ENCODE measurements around the gene SIPA1L2. TPM values are rescaled to one million over a fixed set of nuclear protein-coding genes. Genes with fewer than 3 reads are reported as not detected.

SIPA1L2 gene
- total and polyA plus RNA-seq, 5 donors: 32.7 to 117 (median 103) TPM

GRCh38 chr1:232664844-232665777, 35.2 kb upstream of the SIPA1L2 start:
- no peaks in the 10 kb centered on the region for H3K4me1 ChIP-seq (ENCODE audit: control insufficient read depth, insufficient read depth, low read length)
- H3K4me3 ChIP-seq (ENCODE audit: low read length): no peak overlapping the region
- H3K27ac ChIP-seq (ENCODE audit: low read length): no peak overlapping the region
- 94% methylated on average over 3 of the region's 3 CpGs for WGBS
- ATAC-seq: no peak
- H3K27me3 ChIP-seq (ENCODE audit: control insufficient read depth, insufficient read depth): no peaks in the 10 kb centered on the region
- DNase-seq: no peak
- no peaks in the 10 kb centered on the region for H3K9me3 ChIP-seq (ENCODE audit: control insufficient read depth, low read length)
- intact Hi-C loops (cut with DNase I): no loop called here

- Histone ChIP-seq H3K4me1 (ENCODE audit: control insufficient read depth, insufficient read depth, low read length) (no peaks in the 10 kb centered on the region), H3K4me3 (ENCODE audit: low read length) (no peak overlapping the region), H3K9me3 (ENCODE audit: control insufficient read depth, low read length) (no peaks in the 10 kb centered on the region), H3K27me3 (ENCODE audit: control insufficient read depth, insufficient read depth) (no peaks in the 10 kb centered on the region), H3K27ac (ENCODE audit: low read length) (no peak overlapping the region)
- DNase-seq (peak in 1 of 3 donors; percentile 59), ATAC-seq (no peak)
- intact Hi-C loops (cut with DNase I): no loop called here
- WGBS: 59% methylated on average over 7 of the region's 7 CpGs
Measured at GRCh38 chr1:232662910-232663309, 33.0 kb upstream of the SIPA1L2 start.

DNA sequence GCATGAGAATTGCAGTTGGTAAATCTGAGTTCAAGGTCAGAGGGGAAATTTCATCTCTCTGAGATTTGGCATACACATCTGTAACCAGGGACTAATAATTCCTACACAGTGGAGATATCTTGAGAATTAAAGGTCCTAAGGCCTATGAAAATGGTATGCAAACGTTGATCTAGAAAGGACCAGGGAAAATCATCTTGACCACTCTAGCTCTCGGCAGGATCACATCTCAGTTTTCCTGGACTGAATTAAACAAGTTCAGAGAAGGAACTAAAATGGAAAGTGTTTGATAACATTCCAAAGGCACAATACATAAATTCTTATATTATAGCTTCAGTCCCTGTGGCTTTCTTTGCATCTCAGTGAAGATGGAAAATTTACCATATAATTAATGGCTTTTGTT, 28.5 kb upstream of the SIPA1L2 start:
- no peaks in the 10 kb centered on the region for H3K27me3 ChIP-seq (ENCODE audit: control insufficient read depth, insufficient read depth)
- intact Hi-C loops (cut with DNase I): no loop called here
- H3K4me3 ChIP-seq (ENCODE audit: low read length): no peak overlapping the region
- H3K27ac ChIP-seq (ENCODE audit: low read length): no peak overlapping the region
- no peaks in the 10 kb centered on the region for H3K4me1 ChIP-seq (ENCODE audit: control insufficient read depth, insufficient read depth, low read length)
- H3K9me3 ChIP-seq (ENCODE audit: control insufficient read depth, low read length): no peaks in the 10 kb centered on the region
- 65% methylated on average over 2 of the region's 2 CpGs for WGBS
- DNase-seq (no peak), ATAC-seq (no peak)

DNA sequence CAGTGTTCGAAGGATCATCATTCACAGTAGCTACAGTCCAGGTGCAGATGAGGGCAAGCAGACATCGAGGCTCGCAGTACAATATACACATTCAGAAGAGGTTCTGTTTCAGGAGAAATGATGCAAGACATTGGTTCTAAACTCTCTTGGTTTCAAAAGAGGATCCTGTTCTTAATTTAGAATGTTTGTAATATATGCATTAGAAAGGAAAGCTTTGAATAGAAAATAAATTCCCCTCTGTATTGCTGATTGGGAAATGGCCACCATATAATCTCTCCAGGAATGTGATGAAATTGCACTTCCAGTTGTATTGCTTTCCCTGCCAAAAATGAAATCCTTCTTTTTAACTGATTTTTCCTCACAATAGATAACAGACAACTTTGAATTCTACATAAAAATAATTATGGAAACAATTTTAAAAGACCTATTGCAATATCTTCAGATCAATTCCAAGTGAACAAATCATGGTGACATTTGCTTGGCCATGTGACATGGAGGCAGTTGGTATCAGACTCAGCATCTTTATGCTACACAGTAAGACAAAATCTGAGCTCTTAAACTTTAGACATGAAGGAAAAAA, 27.6 kb upstream of the SIPA1L2 start:
- ATAC-seq (no peak), DNase-seq (no peak)
- WGBS: 84% methylated on average over 3 of the region's 3 CpGs
- Histone ChIP-seq H3K4me1 (ENCODE audit: control insufficient read depth, insufficient read depth, low read length) (no peaks in the 10 kb centered on the region), H3K27me3 (ENCODE audit: control insufficient read depth, insufficient read depth) (no peaks in the 10 kb centered on the region), H3K9me3 (ENCODE audit: control insufficient read depth, low read length) (no peaks in the 10 kb centered on the region), H3K27ac (ENCODE audit: low read length) (no peak overlapping the region), H3K4me3 (ENCODE audit: low read length) (no peak overlapping the region)
- intact Hi-C loops (cut with DNase I): no loop called here

DNA sequence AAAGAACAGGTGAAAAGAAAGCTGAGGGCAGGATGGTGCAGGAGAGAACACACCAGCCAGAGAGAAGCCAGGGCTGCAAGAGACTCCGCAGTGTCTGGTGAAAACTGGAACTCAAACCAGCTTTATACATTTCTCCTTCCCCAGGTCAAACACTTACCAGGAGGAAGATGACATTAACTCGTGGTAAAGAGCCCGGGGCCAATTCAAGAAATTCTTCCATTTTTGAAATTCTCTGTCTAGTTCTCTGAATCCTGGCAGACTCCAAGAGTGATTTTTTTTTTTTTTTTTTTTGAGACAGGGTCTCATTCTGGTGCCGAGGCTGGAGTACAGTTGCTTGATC, 25.8 kb upstream of the SIPA1L2 start:
- Histone ChIP-seq H3K27me3 (ENCODE audit: control insufficient read depth, insufficient read depth) (no peaks in the 10 kb centered on the region), H3K4me1 (ENCODE audit: control insufficient read depth, insufficient read depth, low read length) (no peaks in the 10 kb centered on the region), H3K9me3 (ENCODE audit: control insufficient read depth, low read length) (no peaks in the 10 kb centered on the region), H3K4me3 (ENCODE audit: low read length) (no peak overlapping the region), H3K27ac (ENCODE audit: low read length) (no peak overlapping the region)
- DNase-seq (no peak), ATAC-seq (no peak)
- intact Hi-C loops (cut with DNase I): no loop called here
- WGBS: 90% methylated on average over 4 of the region's 4 CpGs

DNA sequence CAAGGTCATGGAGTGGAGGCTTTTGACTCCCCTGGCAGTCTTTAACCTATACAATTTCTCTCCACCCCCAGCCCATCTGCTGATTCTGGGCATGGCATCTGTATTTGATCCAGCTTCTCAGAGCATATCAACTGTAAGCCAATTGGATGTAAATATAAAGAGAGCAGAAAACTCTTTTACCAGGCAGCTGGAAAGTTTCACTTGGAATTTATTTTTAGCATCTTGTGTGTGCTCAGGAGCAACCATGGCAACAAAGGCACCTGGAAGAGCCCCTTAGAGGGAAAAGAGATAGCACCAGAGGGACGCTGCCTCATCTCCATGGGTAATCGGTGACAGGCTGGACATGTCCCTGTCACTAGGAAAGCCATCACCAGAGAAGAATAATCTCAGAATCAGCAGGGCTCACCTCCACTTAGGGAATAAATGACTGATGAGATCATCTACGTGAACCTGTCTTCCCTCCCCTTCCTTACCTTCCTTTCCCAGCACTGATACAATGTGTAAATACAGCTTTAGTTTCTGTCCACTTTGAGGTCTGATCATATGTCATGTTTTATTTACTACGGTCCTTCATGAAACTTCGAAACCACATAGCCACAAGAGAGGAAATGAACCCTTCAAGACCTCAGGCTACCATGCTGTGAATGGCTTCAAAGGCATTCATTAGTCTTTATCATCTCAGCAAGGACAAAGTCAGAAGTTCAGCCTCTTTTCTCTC, 25.3 kb upstream of the SIPA1L2 start:
- Histone ChIP-seq H3K27ac (ENCODE audit: low read length) (no peak overlapping the region), H3K9me3 (ENCODE audit: control insufficient read depth, low read length) (no peaks in the 10 kb centered on the region), H3K27me3 (ENCODE audit: control insufficient read depth, insufficient read depth) (no peaks in the 10 kb centered on the region), H3K4me1 (ENCODE audit: control insufficient read depth, insufficient read depth, low read length) (no peaks in the 10 kb centered on the region), H3K4me3 (ENCODE audit: low read length) (no peak overlapping the region)
- 70% methylated on average over 5 of the region's 5 CpGs for WGBS
- DNase-seq: no peak
- intact Hi-C loops (cut with DNase I): no loop called here
- no peak for ATAC-seq

- Histone ChIP-seq H3K4me3 (ENCODE audit: low read length) (no peak overlapping the region), H3K9me3 (ENCODE audit: control insufficient read depth, low read length) (no peaks in the 10 kb centered on the region), H3K4me1 (ENCODE audit: control insufficient read depth, insufficient read depth, low read length) (no peaks in the 10 kb centered on the region), H3K27me3 (ENCODE audit: control insufficient read depth, insufficient read depth) (no peaks in the 10 kb centered on the region), H3K27ac (ENCODE audit: low read length) (no peak overlapping the region)
- no peak for DNase-seq
- ATAC-seq: no peak
- WGBS: 65% methylated on average over 3 of the region's 3 CpGs
- intact Hi-C loops (cut with DNase I): no loop called here
Measured at GRCh38 chr1:232653789-232654188, 23.9 kb upstream of the SIPA1L2 start.

GRCh38 chr1:232650845-232651244, 20.9 kb upstream of the SIPA1L2 start:
- intact Hi-C loops (cut with DNase I): no loop called here
- Histone ChIP-seq H3K9me3 (ENCODE audit: control insufficient read depth, low read length) (no peaks in the 10 kb centered on the region), H3K27me3 (ENCODE audit: control insufficient read depth, insufficient read depth) (no peaks in the 10 kb centered on the region), H3K4me1 (ENCODE audit: control insufficient read depth, insufficient read depth, low read length) (no peaks in the 10 kb centered on the region), H3K4me3 (ENCODE audit: low read length) (no peak overlapping the region), H3K27ac (ENCODE audit: low read length) (no peak overlapping the region)
- 47% methylated on average over 1 of the region's 1 CpG for WGBS
- ATAC-seq: no peak
- DNase-seq: no peak

DNA sequence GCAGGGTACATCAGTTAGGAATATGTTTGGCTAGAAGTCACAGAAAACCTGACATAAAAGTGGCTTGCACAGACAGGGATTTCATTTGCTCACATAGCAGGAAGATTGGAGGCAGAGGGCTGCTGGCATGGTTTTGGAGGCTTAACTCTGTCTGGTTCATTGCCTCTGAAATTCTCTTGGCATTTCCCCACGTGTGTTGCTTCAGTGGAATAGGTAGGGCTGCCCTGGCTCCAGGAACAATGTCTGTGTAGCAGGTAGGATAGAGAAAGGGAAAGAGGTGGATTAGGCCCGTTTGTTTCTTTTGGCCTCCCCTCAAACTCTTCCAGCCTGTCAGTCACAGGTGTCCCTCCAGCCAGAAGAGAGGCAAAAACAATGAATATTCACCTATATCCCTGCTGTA, 20.5 kb upstream of the SIPA1L2 start:
- Histone ChIP-seq H3K27me3 (ENCODE audit: control insufficient read depth, insufficient read depth) (no peaks in the 10 kb centered on the region), H3K4me1 (ENCODE audit: control insufficient read depth, insufficient read depth, low read length) (no peaks in the 10 kb centered on the region), H3K4me3 (ENCODE audit: low read length) (no peak overlapping the region), H3K9me3 (ENCODE audit: control insufficient read depth, low read length) (no peaks in the 10 kb centered on the region), H3K27ac (ENCODE audit: low read length) (no peak overlapping the region)
- intact Hi-C loops (cut with DNase I): no loop called here
- no peak for DNase-seq
- no peak for ATAC-seq
- 64% methylated on average over 2 of the region's 2 CpGs for WGBS

DNA sequence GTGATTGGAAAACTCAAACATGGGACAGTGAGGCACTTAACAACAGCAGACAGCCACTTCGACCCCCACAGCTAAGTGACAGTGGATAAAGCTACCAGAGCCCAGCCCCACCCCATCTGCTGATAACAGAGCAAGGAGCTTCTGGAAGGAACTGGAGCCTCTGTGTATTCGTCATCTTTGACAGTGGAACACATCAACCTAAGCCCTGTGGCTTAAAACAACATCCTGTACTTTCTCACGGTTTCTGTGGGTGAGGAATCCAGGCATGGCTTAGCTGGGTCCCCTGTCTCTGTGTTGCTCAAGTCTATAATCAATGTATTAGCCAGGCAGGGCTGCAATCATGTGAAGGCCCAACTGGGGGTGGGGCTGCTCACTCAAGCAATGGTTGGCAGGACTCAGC, 18.4 kb upstream of the SIPA1L2 start:
- DNase-seq (no peak), ATAC-seq (no peak)
- Histone ChIP-seq H3K9me3 (ENCODE audit: control insufficient read depth, low read length) (no peaks in the 10 kb centered on the region), H3K4me3 (ENCODE audit: low read length) (no peak overlapping the region), H3K27me3 (ENCODE audit: control insufficient read depth, insufficient read depth) (no peaks in the 10 kb centered on the region), H3K27ac (ENCODE audit: low read length) (no peak overlapping the region), H3K4me1 (ENCODE audit: control insufficient read depth, insufficient read depth, low read length) (no peaks in the 10 kb centered on the region)
- intact Hi-C loops (cut with DNase I): no loop called here
- 52% methylated on average over 3 of the region's 3 CpGs for WGBS

DNA sequence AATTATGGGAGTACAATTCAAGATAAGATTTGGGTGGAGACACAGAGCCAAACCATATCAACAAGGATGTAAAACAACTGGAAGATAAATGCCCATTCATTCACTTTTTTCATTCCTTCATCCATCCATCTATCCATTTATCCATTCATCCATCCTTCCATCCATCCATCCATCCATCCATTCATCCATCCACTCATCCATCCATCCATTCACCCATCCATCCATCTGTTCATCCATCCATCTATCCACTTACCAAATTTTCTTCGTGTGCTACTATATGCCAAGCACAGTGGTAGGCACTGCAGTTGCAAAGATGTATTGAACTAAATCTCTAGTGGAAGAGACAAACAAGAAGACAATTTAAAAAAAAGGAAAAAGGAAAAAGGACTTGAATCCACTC, 14.3 kb upstream of the SIPA1L2 start:
- Histone ChIP-seq H3K4me1 (ENCODE audit: control insufficient read depth, insufficient read depth, low read length) (no peaks in the 10 kb centered on the region), H3K9me3 (ENCODE audit: control insufficient read depth, low read length) (no peaks in the 10 kb centered on the region), H3K27ac (ENCODE audit: low read length) (no peak overlapping the region), H3K4me3 (ENCODE audit: low read length) (no peak overlapping the region), H3K27me3 (ENCODE audit: control insufficient read depth, insufficient read depth) (no peaks in the 10 kb centered on the region)
- ATAC-seq (no peak), DNase-seq (no peak)
- 99% methylated on average over 1 of the region's 1 CpG for whole genome bisulfite sequencing
- intact Hi-C loops (cut with DNase I): loop anchor here in 2 of 4 donors (5.0 kb wide), 2 partner anchors 383 to 528 kb away; no protein-coding TSS in a partner anchor

Data from right cardiac atrium (tissue), 5 donors.